CD8-positive, alpha-beta memory T cell (primary cell): ENCODE measurements around the gene FOXP4. TPM values are rescaled to one million over a fixed set of nuclear protein-coding genes. Genes with fewer than 3 reads are reported as not detected.

Source experiments
- CTCF ChIA-PET: fragments of 350-600 bp; sonication (Branson Sonifier 250); formaldehyde crosslinking; loops from one replicate; lab custom pipeline; 2021; ENCODE audit warnings: antibody characterized with exemption; lab: Charles Lee
- POLR2A ChIA-PET: fragments of 350-600 bp; sonication (Branson Sonifier 250); formaldehyde crosslinking; loops from one replicate; lab custom pipeline; 2021; ENCODE audit warnings: antibody characterized with exemption; lab: Charles Lee
- DNase-seq, 5 donors: peaks; one replicate each; pipeline versions ENCODE4 v3.0.0 to v3.0.0-alpha.2; 2020 to 2022; ENCODE audit warnings: mixed read lengths in 1 of 5
- H3K27ac ChIP-seq: one replicate; pipeline ENCODE4 v1.7.0; 2013; ENCODE audit warnings: low read depth, mild to moderate bottlenecking, low read length, moderate library complexity
- H3K27me3 ChIP-seq: 2 replicates; pipeline ENCODE4 v1.7.0; 2013; ENCODE audit warnings: low read length, mild to moderate bottlenecking; ENCODE audit not compliant: insufficient read depth, poor library complexity, severe bottlenecking
- H3K36me3 ChIP-seq: 2 replicates; pipeline ENCODE4 v1.7.0; 2013; ENCODE audit warnings: mild to moderate bottlenecking, low read length, moderate library complexity; ENCODE audit not compliant: insufficient read depth
- H3K4me1 ChIP-seq: 2 replicates; pipeline ENCODE4 v1.7.0; 2013; ENCODE audit warnings: mild to moderate bottlenecking, low read length, moderate library complexity; ENCODE audit not compliant: insufficient read depth
- H3K4me3 ChIP-seq: 2 replicates; pipeline ENCODE4 v1.7.0; 2013; ENCODE audit warnings: mild to moderate bottlenecking, low read length
- H3K9me3 ChIP-seq: 2 replicates; pipeline ENCODE4 v1.7.0; 2013; ENCODE audit warnings: mild to moderate bottlenecking, low read length
- H3K27ac Mint-ChIP-seq, 8 donors: one replicate each; pipeline ENCODE4 v1.8.0; 2020 to 2021; ENCODE audit warnings: mixed read lengths in 8 of 8, mild to moderate bottlenecking in 6 of 8, inconsistent platforms in 3 of 8, moderate library complexity in 3 of 8
- H3K27me3 Mint-ChIP-seq, 2 donors: one replicate each; pipeline ENCODE4 v1.8.0; 2020 to 2021; ENCODE audit warnings: mixed read lengths in 2 of 2, mild to moderate bottlenecking in 1 of 2, moderate library complexity in 1 of 2
- H3K36me3 Mint-ChIP-seq, 3 donors: one replicate each; pipeline ENCODE4 v1.8.0; 2020 to 2021; ENCODE audit warnings: mixed read lengths in 3 of 3, inconsistent platforms in 1 of 3, mild to moderate bottlenecking in 1 of 3
- H3K4me1 Mint-ChIP-seq, 3 donors: one replicate each; pipeline ENCODE4 v1.8.0; 2020 to 2021; ENCODE audit warnings: mixed read lengths in 3 of 3, inconsistent platforms in 1 of 3, mild to moderate bottlenecking in 1 of 3
- H3K4me3 Mint-ChIP-seq, 7 donors: one replicate each; pipeline ENCODE4 v1.8.0; 2020 to 2021; ENCODE audit warnings: mixed read lengths in 7 of 7, mild to moderate bottlenecking in 6 of 7, moderate library complexity in 4 of 7, inconsistent platforms in 2 of 7
- H3K9me3 Mint-ChIP-seq, 5 donors: one replicate each; pipeline ENCODE4 v1.8.0; 2020 to 2022; ENCODE audit warnings: mixed read lengths in 5 of 5, mild to moderate bottlenecking in 3 of 5, moderate library complexity in 2 of 5, inconsistent platforms in 1 of 5
- polyA plus RNA-seq: library from polyadenylated mRNA; unstranded; fragments of 300-500 nt; fragmentation: Illumina TruSeq; gene quantifications from one replicate; pipeline ENCODE4 v1.2.3, GENCODE V29; 2021
- total RNA-seq, 2 experiments: library from RNA; stranded (reverse); gene quantifications; one replicate each; pipeline ENCODE4 v1.2.3, GENCODE V29; 2021

Gene FOXP4
- total and polyA plus RNA-seq, 3 experiments from 2014 or later: 1.6 to 22.3 (median 22.2) TPM

- Mint-ChIP-seq H3K9me3 (no peaks in the 10 kb centered on the region), H3K4me1 (no peaks in the 10 kb centered on the region), H3K36me3 (peaks cover 0 to 2% (median 0%) of the 10 kb centered on the region in 3 donors), H3K27me3 (peaks cover 2 to 11% of the 10 kb centered on the region in 2 donors), H3K27ac (no peak overlapping the region), H3K4me3 (no peak overlapping the region)
- Histone ChIP-seq H3K27me3 (no peaks in the 10 kb centered on the region), H3K4me3 (no peak overlapping the region), H3K36me3 (no peaks in the 10 kb centered on the region), H3K4me1 (no peaks in the 10 kb centered on the region), H3K27ac (no peak overlapping the region), H3K9me3 (no peaks in the 10 kb centered on the region)
- ChIA-PET CTCF (no interaction called here), POLR2A (no interaction called here)
- DNase-seq: no peak
Measured at GRCh38 chr6:41515995-41516394, 30.2 kb upstream of the FOXP4 start.

- Mint-ChIP-seq H3K4me1 (peaks cover 0 to 1% (median 0%) of the 10 kb centered on the region in 3 donors), H3K27me3 (peaks cover 4 to 20% of the 10 kb centered on the region in 2 donors), H3K27ac (no peak overlapping the region), H3K4me3 (no peak overlapping the region), H3K36me3 (peaks cover 0 to 2% (median 0%) of the 10 kb centered on the region in 3 donors), H3K9me3 (no peaks in the 10 kb centered on the region)
- no peaks in the 10 kb centered on the region for H3K4me1 ChIP-seq
- H3K27ac ChIP-seq: no peak overlapping the region
- ChIA-PET CTCF (no interaction called here), POLR2A (no interaction called here)
- no peak for DNase-seq
- no peaks in the 10 kb centered on the region for H3K9me3 ChIP-seq
- H3K36me3 ChIP-seq: no peaks in the 10 kb centered on the region
- no peak overlapping the region for H3K4me3 ChIP-seq
- no peaks in the 10 kb centered on the region for H3K27me3 ChIP-seq
Measured at GRCh38 chr6:41518118-41518517, 28.1 kb upstream of the FOXP4 start.

- no peaks in the 10 kb centered on the region for H3K4me1 ChIP-seq
- ChIA-PET CTCF (no interaction called here), POLR2A (no interaction called here)
- H3K27me3 ChIP-seq: no peaks in the 10 kb centered on the region
- no peak overlapping the region for H3K4me3 Mint-ChIP-seq
- no peak overlapping the region for H3K27ac Mint-ChIP-seq
- H3K36me3 ChIP-seq: no peaks in the 10 kb centered on the region
- no peaks in the 10 kb centered on the region for H3K9me3 ChIP-seq
- peaks cover 4 to 27% of the 10 kb centered on the region in 2 donors for H3K27me3 Mint-ChIP-seq
- no peak overlapping the region for H3K4me3 ChIP-seq
- no peaks in the 10 kb centered on the region for H3K9me3 Mint-ChIP-seq
- H3K27ac ChIP-seq: no peak overlapping the region
- H3K36me3 Mint-ChIP-seq: peaks cover 0 to 1% (median 0%) of the 10 kb centered on the region in 3 donors
- peaks cover 0 to 1% (median 0%) of the 10 kb centered on the region in 3 donors for H3K4me1 Mint-ChIP-seq
- DNase-seq: no peak
Measured at GRCh38 chr6:41519305-41519744, 26.9 kb upstream of the FOXP4 start.

GRCh38 chr6:41519745-41520699 is 26.2 kb upstream of the FOXP4 start:
- ChIA-PET CTCF (no interaction called here), POLR2A (no interaction called here)
- H3K9me3 ChIP-seq: no peaks in the 10 kb centered on the region
- Mint-ChIP-seq H3K4me3 (no peak overlapping the region), H3K27me3 (peaks cover 4 to 24% of the 10 kb centered on the region in 2 donors), H3K27ac (no peak overlapping the region), H3K4me1 (peaks cover 0 to 1% (median 0%) of the 10 kb centered on the region in 3 donors), H3K9me3 (no peaks in the 10 kb centered on the region), H3K36me3 (no peaks in the 10 kb centered on the region)
- no peaks in the 10 kb centered on the region for H3K27me3 ChIP-seq
- H3K4me1 ChIP-seq: no peaks in the 10 kb centered on the region
- no peak for DNase-seq
- no peak overlapping the region for H3K4me3 ChIP-seq
- no peaks in the 10 kb centered on the region for H3K36me3 ChIP-seq
- H3K27ac ChIP-seq: no peak overlapping the region

GRCh38 chr6:41522780-41523548 is 23.2 kb upstream of the FOXP4 start:
- CTCF ChIA-PET: no interaction called here
- Mint-ChIP-seq H3K27ac (no peak overlapping the region), H3K9me3 (no peaks in the 10 kb centered on the region), H3K4me3 (no peak overlapping the region), H3K27me3 (peaks cover 5 to 24% of the 10 kb centered on the region in 2 donors), H3K36me3 (no peaks in the 10 kb centered on the region), H3K4me1 (peaks cover 0 to 1% (median 0%) of the 10 kb centered on the region in 3 donors)
- Histone ChIP-seq H3K36me3 (no peaks in the 10 kb centered on the region), H3K9me3 (no peaks in the 10 kb centered on the region), H3K27me3 (no peaks in the 10 kb centered on the region), H3K4me1 (no peaks in the 10 kb centered on the region), H3K27ac (no peak overlapping the region), H3K4me3 (no peak overlapping the region)
- DNase-seq: no peak
- POLR2A ChIA-PET: no interaction called here

GRCh38 chr6:41523915-41524633 is 22.1 kb upstream of the FOXP4 start:
- CTCF ChIA-PET: no interaction called here
- Histone ChIP-seq H3K27ac (no peak overlapping the region), H3K9me3 (no peaks in the 10 kb centered on the region), H3K4me1 (no peaks in the 10 kb centered on the region), H3K4me3 (no peak overlapping the region), H3K27me3 (no peaks in the 10 kb centered on the region), H3K36me3 (no peaks in the 10 kb centered on the region)
- H3K4me3 Mint-ChIP-seq: no peak overlapping the region
- H3K27me3 Mint-ChIP-seq: peaks cover 5 to 24% of the 10 kb centered on the region in 2 donors
- H3K4me1 Mint-ChIP-seq: peaks cover 0 to 1% (median 0%) of the 10 kb centered on the region in 3 donors
- H3K9me3 Mint-ChIP-seq: no peaks in the 10 kb centered on the region
- DNase-seq: no peak
- H3K36me3 Mint-ChIP-seq: no peaks in the 10 kb centered on the region
- H3K27ac Mint-ChIP-seq: peak overlapping the region in 1 of 8 donors; percentile 54
- POLR2A ChIA-PET: no interaction called here

GRCh38 chr6:41524634-41525011 is 21.6 kb upstream of the FOXP4 start:
- Histone ChIP-seq H3K27me3 (no peaks in the 10 kb centered on the region), H3K27ac (no peak overlapping the region), H3K4me3 (no peak overlapping the region), H3K9me3 (no peaks in the 10 kb centered on the region), H3K36me3 (no peaks in the 10 kb centered on the region), H3K4me1 (no peaks in the 10 kb centered on the region)
- POLR2A ChIA-PET: no interaction called here
- Mint-ChIP-seq H3K27ac (no peak overlapping the region), H3K9me3 (no peaks in the 10 kb centered on the region), H3K4me3 (no peak overlapping the region), H3K36me3 (no peaks in the 10 kb centered on the region), H3K4me1 (peaks cover 0 to 1% (median 0%) of the 10 kb centered on the region in 3 donors), H3K27me3 (peaks cover 5 to 24% of the 10 kb centered on the region in 2 donors)
- no peak for DNase-seq
- CTCF ChIA-PET: no interaction called here
